SU-DHL-6 (cell line): ENCODE measurements around the gene ADAM19.

Source experiments
- H2AFZ ChIP-seq: fragments of 200-600 bp; sonication (generic); 2 replicates; pipeline ENCODE4 v1.6.1; 2014; ENCODE audit warnings: low read depth, mild to moderate bottlenecking, moderate library complexity, mixed read lengths, antibody characterized with exemption, low read length; ENCODE audit not compliant: severe bottlenecking
- H3F3A ChIP-seq: fragments of 200-600 bp; shearing (Covaris generic); 2 replicates; pipeline ENCODE4 v1.6.0; 2016; ENCODE audit warnings: antibody characterized with exemption, mild to moderate bottlenecking; ENCODE audit not compliant: insufficient read depth
- H3K27ac ChIP-seq: fragments of 200-600 bp; sonication (generic); 2 replicates; pipeline ENCODE4 v1.5.1; 2016; ENCODE audit warnings: low read depth, mild to moderate bottlenecking, low read length, moderate library complexity, mixed read lengths
- H3K27me3 ChIP-seq: fragments of 200-600 bp; sonication (generic), shearing (Covaris generic); 2 replicates; pipeline ENCODE4 v1.6.0; 2014; ENCODE audit warnings: mild to moderate bottlenecking, low read length
- H3K36me3 ChIP-seq: fragments of 200-600 bp; sonication (generic); 2 replicates; pipeline ENCODE4 v1.6.1; 2014; ENCODE audit warnings: mild to moderate bottlenecking, low read length, mixed read lengths
- H3K4me2 ChIP-seq: fragments of 300-600, 200-600 bp; shearing (Covaris generic), sonication (generic); 2 replicates; pipeline ENCODE4 v1.6.0; 2014; ENCODE audit warnings: low read length, low read depth, mild to moderate bottlenecking; ENCODE audit not compliant: poor library complexity, severe bottlenecking
- H3K4me3 ChIP-seq: fragments of 200-600 bp; sonication (generic); 2 replicates; pipeline ENCODE4 v1.5.1; 2014; ENCODE audit warnings: antibody characterized with exemption, low read length, mild to moderate bottlenecking, mixed read lengths; ENCODE audit not compliant: insufficient read depth, poor library complexity, severe bottlenecking
- H3K79me2 ChIP-seq: fragments of 200-600 bp; sonication (generic); 2 replicates; pipeline ENCODE4 v1.6.1; 2014; ENCODE audit warnings: mild to moderate bottlenecking, low read length, moderate library complexity; ENCODE audit not compliant: insufficient read depth
- H3K9ac ChIP-seq: fragments of 200-600 bp; sonication (generic); 2 replicates; pipeline ENCODE4 v1.7.0; 2014; ENCODE audit warnings: mild to moderate bottlenecking, low read length
- H3K9me2 ChIP-seq: fragments of 200-600 bp; sonication (generic); replicated peaks from 2 replicates; pipeline ENCODE4 v1.6.1; 2014; ENCODE audit warnings: low read length; ENCODE audit not compliant: insufficient read depth
- H3K9me3 ChIP-seq: fragments of 200-600 bp; sonication (generic); 2 replicates; pipeline ENCODE4 v1.6.1; 2014; ENCODE audit warnings: low read length, mixed read lengths; ENCODE audit not compliant: insufficient read depth
- H4K20me1 ChIP-seq: fragments of 200-600 bp; sonication (generic); 2 replicates; pipeline ENCODE4 v1.6.1; 2014; ENCODE audit warnings: low read depth, mild to moderate bottlenecking, antibody characterized with exemption, low read length, moderate library complexity, mixed read lengths
- CTCF ChIP-seq: fragments of 200-600 bp; sonication (generic); IDR thresholded peaks from one replicate; pipeline ENCODE4 v1.5.1; 2017; ENCODE audit warnings: antibody characterized with exemption, mild to moderate bottlenecking, low read length, moderate library complexity; ENCODE audit not compliant: insufficient read depth, poor library complexity, severe bottlenecking
- EZH2phosphoT487 ChIP-seq: fragments of 200-600 bp; sonication (generic), shearing (Covaris generic); conservative IDR thresholded peaks from 2 replicates; pipeline ENCODE4 v1.6.1; 2018; ENCODE audit warnings: mild to moderate bottlenecking, antibody characterized with exemption, low read length, moderate library complexity, mixed read lengths

ADAM19 gene

DNA sequence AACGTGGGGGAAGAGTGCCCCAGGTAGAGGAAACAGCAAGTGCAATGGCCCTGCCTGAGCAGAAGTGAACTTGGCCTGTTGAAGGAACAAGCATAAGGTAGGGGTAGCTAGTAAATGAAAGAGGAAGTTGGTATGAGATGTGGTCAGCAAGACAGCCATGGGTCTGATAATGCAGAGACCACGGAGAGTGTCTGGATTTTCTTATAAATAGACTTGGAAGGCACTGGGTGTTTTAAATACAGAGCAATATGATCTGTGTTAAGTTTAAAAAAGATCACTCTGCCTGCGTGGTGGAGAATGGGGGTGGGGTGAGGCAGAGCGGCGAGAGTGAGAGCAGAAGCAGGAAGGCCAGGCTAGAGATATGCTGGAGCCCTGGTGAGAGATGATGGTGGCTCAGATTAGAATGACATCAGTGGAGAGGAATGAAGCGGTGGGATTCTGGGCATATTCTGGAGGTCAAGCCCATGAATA lies 4.2 kb downstream of the ADAM19 start:
- H2AFZ ChIP-seq, result no peak overlapping the region
- H3K36me3 ChIP-seq, result peaks cover 26% of the 10 kb centered on the region
- H3K4me3 ChIP-seq, result peak overlapping the region; percentile 91
- H4K20me1 ChIP-seq, result no peaks in the 10 kb centered on the region
- no peaks in the 10 kb centered on the region for H3K27me3 ChIP-seq
- peak overlapping the region; percentile 48 for H3K9ac ChIP-seq
- H3K27ac ChIP-seq, result peak overlapping the region; percentile 93
- H3K79me2 ChIP-seq, result peaks cover 84% of the 10 kb centered on the region
- no peak for TF ChIP-seq CTCF
- TF ChIP-seq EZH2phosphoT487, result no peak
- H3K4me2 ChIP-seq, result peak overlapping the region; percentile 94
- H3K9me3 ChIP-seq, result no peaks in the 10 kb centered on the region
- H3K9me2 ChIP-seq, result no peaks in the 10 kb centered on the region
- peaks cover 22% of the 10 kb centered on the region for H3F3A ChIP-seq

DNA sequence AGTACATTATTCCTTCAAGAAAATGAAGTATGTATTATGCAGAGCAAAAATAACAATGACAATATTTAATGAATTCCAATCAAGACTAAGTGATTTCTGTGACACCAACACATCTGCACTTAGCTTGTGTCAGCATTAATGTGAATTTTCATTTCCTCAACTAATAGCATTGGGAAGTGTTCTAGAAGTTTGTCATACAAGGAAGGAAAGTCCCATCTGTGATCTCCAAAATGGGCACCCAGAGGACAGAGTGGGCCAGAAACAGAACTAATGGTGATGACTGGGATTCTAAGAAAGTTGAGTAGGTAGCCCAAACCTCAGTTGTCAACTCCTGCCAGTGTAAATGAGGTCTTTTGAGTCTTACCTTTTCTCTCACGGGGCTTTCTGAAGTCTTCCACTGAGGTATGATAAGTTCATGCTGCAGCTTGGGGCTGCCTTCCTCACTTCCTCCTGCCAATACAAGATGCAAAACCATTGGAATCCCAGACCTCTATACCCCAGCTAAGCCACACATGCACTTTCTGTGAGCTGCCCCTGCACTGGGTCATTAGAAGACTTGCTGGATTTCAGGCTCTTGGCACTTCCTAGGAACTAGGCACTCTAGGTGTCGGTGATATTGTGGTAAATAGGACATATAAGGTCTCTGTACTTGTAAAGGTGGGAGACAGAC lies 4.9 kb downstream of the ADAM19 start:
- Histone ChIP-seq H3K27me3 (no peaks in the 10 kb centered on the region), H3K36me3 (peaks cover 31% of the 10 kb centered on the region), H3K79me2 (peaks cover 89% of the 10 kb centered on the region), H3K4me2 (peak overlapping the region; percentile 94), H4K20me1 (no peaks in the 10 kb centered on the region), H3K9me3 (no peaks in the 10 kb centered on the region), H3K4me3 (no peak overlapping the region), H3F3A (peaks cover 18% of the 10 kb centered on the region), H2AFZ (no peak overlapping the region), H3K9ac (peak overlapping the region; percentile 48), H3K27ac (peak overlapping the region; percentile 93), H3K9me2 (no peaks in the 10 kb centered on the region)
- no peak for TF ChIP-seq EZH2phosphoT487
- no peak for TF ChIP-seq CTCF

DNA sequence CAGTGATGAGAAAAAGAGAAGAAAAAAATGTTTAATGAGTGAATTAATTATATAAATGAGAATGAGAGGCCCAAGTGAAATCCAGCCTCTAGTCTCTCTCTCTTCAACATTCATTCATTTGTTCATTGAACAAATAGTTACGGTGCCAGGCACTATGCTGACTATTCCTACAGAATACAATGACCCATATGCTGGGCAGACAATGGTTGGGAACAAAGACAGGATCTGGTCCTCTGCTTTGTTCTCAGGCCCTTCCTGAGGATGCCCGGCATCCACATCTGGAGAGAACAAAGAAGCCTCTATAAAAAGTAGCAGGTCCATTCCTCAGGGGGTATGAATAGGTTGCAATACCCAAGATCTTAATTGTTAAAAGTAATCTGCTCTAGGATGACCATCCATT lies 6.9 kb downstream of the ADAM19 start:
- Histone ChIP-seq H3K27ac (no peak overlapping the region), H2AFZ (no peak overlapping the region), H3F3A (peaks cover 18% of the 10 kb centered on the region), H3K27me3 (no peaks in the 10 kb centered on the region), H4K20me1 (peaks cover 3% of the 10 kb centered on the region; the same call in 1 of the 2 replicates), H3K4me2 (no peak overlapping the region), H3K79me2 (peaks cover 90% of the 10 kb centered on the region), H3K36me3 (peaks cover 37% of the 10 kb centered on the region), H3K9me2 (no peaks in the 10 kb centered on the region), H3K4me3 (no peak overlapping the region), H3K9ac (no peak overlapping the region), H3K9me3 (no peaks in the 10 kb centered on the region)
- TF ChIP-seq EZH2phosphoT487 (no peak), CTCF (no peak)
